ENCODE data around the gene ZNRD2. TPM values are rescaled to one million over a fixed set of nuclear protein-coding genes. Genes with fewer than 3 reads are reported as not detected.

ZNRD2 gene
- polyA plus RNA-seq, 1 experiment = 73.3 TPM

DNA sequence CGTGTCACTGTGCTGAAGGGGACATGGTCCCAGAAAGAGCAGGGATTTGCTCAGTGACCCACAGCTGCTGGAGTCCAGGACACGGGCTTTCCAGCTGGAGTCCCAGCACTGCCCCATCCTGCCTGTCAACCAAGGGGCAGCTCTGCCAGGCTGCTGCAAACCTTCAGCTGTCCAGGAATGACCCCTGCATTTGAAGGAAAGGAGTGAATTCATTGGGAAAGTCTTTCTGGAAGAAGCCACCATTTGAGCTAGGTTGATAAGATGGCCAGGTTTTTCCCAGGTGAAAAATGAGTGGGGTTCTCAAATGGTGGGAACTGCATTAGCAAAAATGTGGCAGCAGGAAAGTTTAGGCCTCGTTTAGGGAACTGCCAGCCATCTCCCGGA, 16.0 kb downstream of the ZNRD2 start:
- CTCF ChIA-PET = interaction anchor here (0.9 to 11.8 kb wide), 8 partner anchors 8 to 45 kb away, joined by 3 to 134 read pairs (median 4); partner anchors contain the start of genes EHBP1L1, FAM89B, PCNX3 and ZNRD2
- Histone ChIP-seq H3K4me3 (ENCODE audit: low read depth, low read length) (no peak overlapping the region), H3K36me3 (ENCODE audit: control insufficient read depth, insufficient read depth, low read length) (peaks cover 19% of the 10 kb centered on the region), H3K27me3 (ENCODE audit: control insufficient read depth, insufficient read depth, low read length) (no peaks in the 10 kb centered on the region)
- DNase-seq (ENCODE audit: low read depth) = no peak
- TF ChIP-seq CTCF (IDR thresholded peaks at IDR 0.05; ENCODE audit: insufficient read depth, low read depth, low read length) = no peak
- POLR2A ChIA-PET = interaction anchor here (1.0 kb wide), 1 partner anchor 14 kb away, joined by 21 read pairs; the partner anchor contains the start of gene FAM89B

GRCh38 chr11:65586676-65587075, 16.4 kb downstream of the ZNRD2 start:
- TF ChIP-seq CTCF (IDR thresholded peaks at IDR 0.05; ENCODE audit: insufficient read depth, low read depth, low read length) = no peak
- no peak for DNase-seq (ENCODE audit: low read depth)
- ChIA-PET CTCF (interaction anchor here (0.6 to 11.8 kb wide), 8 partner anchors 10 to 458 kb away, joined by 3 to 134 read pairs (median 8); partner anchors contain the start of genes EHBP1L1, FAM89B, MAP3K11 and PCNX3), POLR2A (interaction anchor here (1.0 kb wide), 1 partner anchor 14 kb away, joined by 21 read pairs; the partner anchor contains the start of gene FAM89B)
- Histone ChIP-seq H3K27me3 (ENCODE audit: control insufficient read depth, insufficient read depth, low read length) (no peaks in the 10 kb centered on the region), H3K36me3 (ENCODE audit: control insufficient read depth, insufficient read depth, low read length) (peaks cover 16% of the 10 kb centered on the region), H3K4me3 (ENCODE audit: low read depth, low read length) (no peak overlapping the region)

GRCh38 chr11:65588199-65589054, 18.1 kb downstream of the ZNRD2 start:
- no peak for DNase-seq (ENCODE audit: low read depth)
- ChIA-PET CTCF (interaction anchor here (0.7 to 11.8 kb wide), 15 partner anchors 10 to 235 kb away, joined by 3 to 134 read pairs (median 5); partner anchors contain the start of genes EHBP1L1, FAM89B, MAP3K11 and SIPA1), POLR2A (interaction anchor here (1.1 kb wide), 1 partner anchor 11 kb away, joined by 4 read pairs; no protein-coding TSS in a partner anchor)
- peak; percentile 58 for TF ChIP-seq CTCF (IDR thresholded peaks at IDR 0.05; ENCODE audit: insufficient read depth, low read depth, low read length)
- Histone ChIP-seq H3K27me3 (ENCODE audit: control insufficient read depth, insufficient read depth, low read length) (no peaks in the 10 kb centered on the region), H3K36me3 (ENCODE audit: control insufficient read depth, insufficient read depth, low read length) (peaks cover 17% of the 10 kb centered on the region), H3K4me3 (ENCODE audit: low read depth, low read length) (no peak overlapping the region)

DNA sequence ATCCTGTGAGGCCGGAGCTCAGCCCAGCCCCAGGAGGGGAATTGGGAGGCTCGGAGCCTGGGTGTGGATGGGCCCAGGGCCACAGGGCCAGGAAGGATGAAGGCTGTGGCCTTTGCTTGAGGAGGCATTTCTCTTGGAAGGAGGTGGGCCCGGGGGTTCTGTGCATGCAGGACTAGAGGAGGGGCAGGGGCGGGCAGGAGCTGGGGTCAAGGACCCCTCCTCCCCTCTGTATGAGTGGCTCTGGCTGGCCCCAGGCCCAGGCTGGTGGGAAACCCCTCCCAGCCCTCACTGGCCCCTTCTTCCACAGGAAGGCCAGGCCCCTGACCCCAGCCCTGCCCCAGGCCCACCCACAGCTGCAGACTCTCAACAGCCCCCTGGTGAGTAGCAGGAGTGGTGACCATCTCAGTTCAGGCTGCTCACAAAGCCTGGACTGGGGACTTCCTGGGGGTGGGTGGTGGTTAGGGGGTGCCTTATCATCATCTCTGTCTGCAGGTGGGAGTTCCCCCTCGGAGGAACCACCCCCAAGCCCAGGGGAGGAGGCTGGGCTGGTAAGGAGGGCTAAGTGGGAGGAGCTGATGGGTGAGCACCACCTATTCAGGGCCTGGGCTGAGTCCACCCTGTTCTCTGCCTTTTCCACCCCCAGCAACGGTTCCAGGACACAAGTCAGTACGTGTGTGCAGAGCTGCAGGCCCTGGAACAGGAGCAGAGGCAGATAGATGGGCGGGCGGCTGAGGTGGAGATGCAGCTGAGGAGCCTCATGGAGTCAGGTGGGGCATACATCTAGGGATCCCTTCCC, 19.4 kb downstream of the ZNRD2 start:
- ChIA-PET POLR2A (no interaction called here), CTCF (interaction anchor here (0.7 to 11.8 kb wide), 8 partner anchors 12 to 48 kb away, joined by 3 to 134 read pairs (median 5); partner anchors contain the start of genes EHBP1L1, FAM89B, MAP3K11 and ZNRD2)
- H3K36me3 ChIP-seq (ENCODE audit: control insufficient read depth, insufficient read depth, low read length) = peaks cover 20% of the 10 kb centered on the region
- no peak overlapping the region for H3K4me3 ChIP-seq (ENCODE audit: low read depth, low read length)
- DNase-seq (ENCODE audit: low read depth) = no peak
- no peaks in the 10 kb centered on the region for H3K27me3 ChIP-seq (ENCODE audit: control insufficient read depth, insufficient read depth, low read length)
- TF ChIP-seq CTCF (IDR thresholded peaks at IDR 0.05; ENCODE audit: insufficient read depth, low read depth, low read length) = no peak

All from BJ (cell line).